Panc1 (cell line): ENCODE measurements around the gene NTN4. TPM values are rescaled to one million over a fixed set of nuclear protein-coding genes. Genes with fewer than 3 reads are reported as not detected.

Experiments used
- ATAC-seq: fragments of 200-7000 bp; cut with Tn5 transposase; 2 replicates; pipeline ENCODE4 v1.9.1; 2020; ENCODE audit warnings: mild to moderate bottlenecking, moderate library complexity
- BruUV-seq: library from RNA; stranded (reverse); fragments of 400-500 nt; replicated peaks from 2 replicates; lab custom pipeline; 2021; lab: Mats Ljungman, UMichigan
- CTCF ChIA-PET: fragments of 300-600 bp; sonication (Branson Sonifier 250); formaldehyde crosslinking; loops from one replicate; lab custom pipeline; 2022; ENCODE audit warnings: antibody characterized with exemption; lab: Charles Lee
- POLR2A ChIA-PET: fragments of 300-600 bp; sonication (Branson Sonifier 250); formaldehyde crosslinking; loops from one replicate; lab custom pipeline; 2022; ENCODE audit warnings: antibody characterized with exemption; lab: Charles Lee
- DNase-seq: peaks from one replicate; pipeline ENCODE4 v3.0.0-alpha.2; 2010; ENCODE audit warnings: low read depth, low spot score
- H3K27ac ChIP-seq: 2 replicates; pipeline ENCODE4 v1.5.1; 2011; ENCODE audit warnings: mild to moderate bottlenecking, low read length, inconsistent platforms
- H3K27me3 ChIP-seq: fragments of 200-500 bp; sonication (Bioruptor generic); 2 replicates; pipeline ENCODE4 v1.6.0; 2014; ENCODE audit warnings: low read length, inconsistent platforms; ENCODE audit not compliant: control insufficient read depth, insufficient read depth
- H3K36me3 ChIP-seq: fragments of 200-500 bp; sonication (Bioruptor generic); 2 replicates; pipeline ENCODE4 v1.5.1; 2014; ENCODE audit warnings: inconsistent platforms, mild to moderate bottlenecking, low read length, moderate library complexity; ENCODE audit not compliant: control insufficient read depth, insufficient read depth
- H3K4me1 ChIP-seq: 2 replicates; pipeline ENCODE4 v1.5.1; 2011; ENCODE audit warnings: inconsistent platforms, mild to moderate bottlenecking, low read length, moderate library complexity; ENCODE audit not compliant: control insufficient read depth, insufficient read depth
- H3K4me3 ChIP-seq, 2 experiments: 2 replicates each; pipeline ENCODE4 v1.5.1; 2011 to 2012; ENCODE audit warnings: low read depth in 2 of 2, low read length in 2 of 2, mild to moderate bottlenecking in 2 of 2, inconsistent platforms in 1 of 2, moderate library complexity in 1 of 2
- H3K9me3 ChIP-seq: fragments of 200-500 bp; sonication (Bioruptor generic); 2 replicates; pipeline ENCODE4 v1.5.1; 2014; ENCODE audit warnings: low read depth, mild to moderate bottlenecking, inconsistent platforms, low read length, moderate library complexity; ENCODE audit not compliant: control insufficient read depth, insufficient read depth
- CTCF ChIP-seq: fragments of 450-650 bp; IDR thresholded peaks from 2 replicates; pipeline ENCODE4 v1.5.1; 2017; ENCODE audit warnings: mild to moderate bottlenecking
- POLR2AphosphoS5 ChIP-seq: IDR thresholded peaks from 2 replicates; pipeline ENCODE4 v1.6.1; 2012; ENCODE audit warnings: mild to moderate bottlenecking, low read depth, low read length, moderate library complexity
- REST ChIP-seq, 2 experiments: IDR thresholded peaks; 2 replicates each; pipeline ENCODE4 v1.6.1; 2011 to 2012; ENCODE audit warnings: low read depth in 2 of 2, control low read depth in 1 of 2, low read length in 1 of 2, mild to moderate bottlenecking in 1 of 2, moderate library complexity in 1 of 2; ENCODE audit not compliant: insufficient read depth in 1 of 2
- SIN3A ChIP-seq: IDR thresholded peaks from 2 replicates; pipeline ENCODE4 v1.6.1; 2012; ENCODE audit warnings: low read depth, mild to moderate bottlenecking, low read length, moderate library complexity, borderline replicate concordance; ENCODE audit not compliant: insufficient read depth
- TCF7L2 ChIP-seq: IDR thresholded peaks from 2 replicates; pipeline ENCODE4 v1.6.1; 2011; ENCODE audit warnings: mild to moderate bottlenecking, low read depth, low read length, inconsistent platforms
- in situ Hi-C: cut with HindIII; loops from 2 replicates; pipeline ENCODE4 v1.10.0; 2016; ENCODE audit warnings: low sequenced_read_pairs, low pct_unique_long_range_greater_than_20kb
- intact Hi-C: fragments of 100-400 bp; cut with micrococcal nuclease; formaldehyde crosslinking; loops from one replicate; pipeline ENCODE4 v1.10.0; 2022; ENCODE audit not compliant: unreplicated experiment
- total RNA-seq: library from RNA; stranded (reverse); gene quantifications from one replicate; pipeline ENCODE4 v1.2.1, GENCODE V29; 2021; ENCODE audit not compliant: unreplicated experiment

The NTN4 gene
- total RNA-seq, 1 experiment from 2014 or later: 17.1 TPM

- no peak overlapping the region for H3K4me3 ChIP-seq
- intact Hi-C loops: no loop called here
- in situ Hi-C loops: no loop called here
- peak overlapping the region; percentile 46; the same call in 1 of the 2 replicates for H3K27ac ChIP-seq
- ChIA-PET POLR2A (no interaction called here), CTCF (no interaction called here)
- no peak for ATAC-seq
- no peaks in the 10 kb centered on the region for H3K27me3 ChIP-seq
- no peak for TF ChIP-seq SIN3A
- TF ChIP-seq CTCF: no peak
- no peak for TF ChIP-seq TCF7L2
- TF ChIP-seq POLR2AphosphoS5: no peak
- no peaks in the 10 kb centered on the region for H3K36me3 ChIP-seq
- DNase-seq: no peak
- H3K4me1 ChIP-seq: no peaks in the 10 kb centered on the region
- no TSS peak for BruUV-seq
- no peaks in the 10 kb centered on the region for H3K9me3 ChIP-seq
These were observed 153.6 kb downstream of the NTN4 start for GRCh38 chr12:95637010-95637409.

- Histone ChIP-seq H3K4me3 (no peak overlapping the region), H3K27me3 (no peaks in the 10 kb centered on the region), H3K27ac (no peak overlapping the region), H3K9me3 (no peaks in the 10 kb centered on the region), H3K4me1 (no peaks in the 10 kb centered on the region), H3K36me3 (no peaks in the 10 kb centered on the region)
- no peak for TF ChIP-seq SIN3A
- TF ChIP-seq CTCF: no peak
- TF ChIP-seq REST (IDR thresholded peaks at IDR 0.05; ENCODE audit: insufficient read depth in 1 of 2, low read depth in 2 of 2, low read length in 1 of 2): no peak
- TF ChIP-seq POLR2AphosphoS5: no peak
- TF ChIP-seq TCF7L2: no peak
- ATAC-seq (no peak; the same call in 1 of the 2 replicates), DNase-seq (no peak)
- no TSS peak for BruUV-seq
- in situ Hi-C loops (no loop called here), intact Hi-C loops (no loop called here)
- ChIA-PET CTCF (no interaction called here), POLR2A (no interaction called here)
These were observed 155.6 kb downstream of the NTN4 start for GRCh38 chr12:95634622-95635621.
